Inferior parietal cortex (tissue), 1 donor: Measurements from ENCODE around the gene MXD1.

Experiments
- DNase-seq: peaks from one replicate; pipeline ENCODE4 v3.0.0-alpha.2; 2016; ENCODE audit errors: extremely low spot score

The MXD1 gene

GRCh38 chr2:69977186-69977585, 62.3 kb downstream of the MXD1 start:
- no peak for DNase-seq

- DNase-seq = no peak
Measured at GRCh38 chr2:69977906-69978482, 63.1 kb downstream of the MXD1 start.

GRCh38 chr2:69979902-69980807, 65.2 kb downstream of the MXD1 start:
- DNase-seq = no peak

- DNase-seq = no peak
Measured at GRCh38 chr2:69983392-69983966, 68.6 kb downstream of the MXD1 start.

- no peak for DNase-seq
Measured at GRCh38 chr2:69985216-69985615, 70.3 kb downstream of the MXD1 start.

GRCh38 chr2:69985688-69986087, 70.8 kb downstream of the MXD1 start:
- DNase-seq = no peak

GRCh38 chr2:69986691-69987090, 71.8 kb downstream of the MXD1 start:
- DNase-seq = no peak

GRCh38 chr2:69988086-69988635, 73.3 kb downstream of the MXD1 start:
- no peak for DNase-seq

GRCh38 chr2:69989009-69989408, 74.1 kb downstream of the MXD1 start:
- DNase-seq = no peak

- no peak for DNase-seq
Measured at GRCh38 chr2:69989441-69990105, 74.7 kb downstream of the MXD1 start.
